Erythroblast (primary cell): ENCODE measurements around the gene RTN3.

ENCODE experiments used
- GATA1 ChIP-seq: IDR thresholded peaks from 2 replicates; pipeline ENCODE4 v1.6.1; 2011; ENCODE audit warnings: low read depth, mild to moderate bottlenecking, control low read depth, low read length, moderate library complexity
- POLR2A ChIP-seq: IDR thresholded peaks from 2 replicates; pipeline ENCODE4 v1.6.1; 2011; ENCODE audit warnings: mild to moderate bottlenecking, low read length

GRCh38 chr11:63762654-63763495, 81.6 kb downstream of the RTN3 start:
- TF ChIP-seq POLR2A: no peak
- TF ChIP-seq GATA1: no peak
